Germinal center (tissue), 1 donor: ENCODE data around the gene KCNK18.

Source experiments
- DNase-seq: peaks from one replicate; pipeline ENCODE4 v3.0.0; 2012; ENCODE audit warnings: mixed read lengths, low spot score

Gene KCNK18

DNA sequence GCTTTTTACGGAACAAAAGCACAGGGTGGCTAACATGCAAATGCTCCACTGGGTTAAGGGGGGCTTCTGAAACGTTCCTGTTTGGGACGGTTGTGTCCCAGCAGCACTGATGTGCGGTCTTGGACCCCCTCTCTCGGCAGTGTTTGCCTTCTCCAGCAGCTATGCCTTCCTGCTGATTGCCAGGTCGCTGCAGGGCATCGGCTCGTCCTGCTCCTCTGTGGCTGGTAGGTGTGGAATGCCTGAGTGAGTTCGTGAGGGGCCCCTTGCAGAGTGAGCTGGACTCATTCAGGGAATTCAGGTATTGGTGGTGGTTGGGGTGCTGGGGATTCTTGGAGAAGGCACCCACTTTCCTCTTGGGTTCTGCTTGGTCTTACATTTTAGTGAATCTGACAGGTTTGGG, 56.6 kb downstream of the KCNK18 start:
- no peak for DNase-seq

DNA sequence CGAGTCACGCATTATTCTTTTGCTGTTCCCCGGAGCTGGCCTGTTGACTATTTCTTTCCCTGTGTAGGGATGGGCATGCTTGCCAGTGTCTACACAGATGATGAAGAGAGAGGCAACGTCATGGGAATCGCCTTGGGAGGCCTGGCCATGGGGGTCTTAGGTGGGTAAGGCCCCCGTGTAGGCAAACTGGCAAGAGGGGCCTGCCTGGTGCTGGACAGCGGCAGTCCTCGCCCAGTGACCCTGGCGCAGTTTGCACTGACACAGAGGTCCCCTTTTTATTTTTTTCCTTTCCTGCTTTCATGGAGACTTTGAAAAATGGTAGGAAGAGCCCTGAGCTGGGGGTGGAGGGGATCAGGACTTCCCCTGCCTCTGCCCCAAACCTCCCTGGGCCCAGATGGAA, 57.0 kb downstream of the KCNK18 start:
- no peak for DNase-seq

DNA sequence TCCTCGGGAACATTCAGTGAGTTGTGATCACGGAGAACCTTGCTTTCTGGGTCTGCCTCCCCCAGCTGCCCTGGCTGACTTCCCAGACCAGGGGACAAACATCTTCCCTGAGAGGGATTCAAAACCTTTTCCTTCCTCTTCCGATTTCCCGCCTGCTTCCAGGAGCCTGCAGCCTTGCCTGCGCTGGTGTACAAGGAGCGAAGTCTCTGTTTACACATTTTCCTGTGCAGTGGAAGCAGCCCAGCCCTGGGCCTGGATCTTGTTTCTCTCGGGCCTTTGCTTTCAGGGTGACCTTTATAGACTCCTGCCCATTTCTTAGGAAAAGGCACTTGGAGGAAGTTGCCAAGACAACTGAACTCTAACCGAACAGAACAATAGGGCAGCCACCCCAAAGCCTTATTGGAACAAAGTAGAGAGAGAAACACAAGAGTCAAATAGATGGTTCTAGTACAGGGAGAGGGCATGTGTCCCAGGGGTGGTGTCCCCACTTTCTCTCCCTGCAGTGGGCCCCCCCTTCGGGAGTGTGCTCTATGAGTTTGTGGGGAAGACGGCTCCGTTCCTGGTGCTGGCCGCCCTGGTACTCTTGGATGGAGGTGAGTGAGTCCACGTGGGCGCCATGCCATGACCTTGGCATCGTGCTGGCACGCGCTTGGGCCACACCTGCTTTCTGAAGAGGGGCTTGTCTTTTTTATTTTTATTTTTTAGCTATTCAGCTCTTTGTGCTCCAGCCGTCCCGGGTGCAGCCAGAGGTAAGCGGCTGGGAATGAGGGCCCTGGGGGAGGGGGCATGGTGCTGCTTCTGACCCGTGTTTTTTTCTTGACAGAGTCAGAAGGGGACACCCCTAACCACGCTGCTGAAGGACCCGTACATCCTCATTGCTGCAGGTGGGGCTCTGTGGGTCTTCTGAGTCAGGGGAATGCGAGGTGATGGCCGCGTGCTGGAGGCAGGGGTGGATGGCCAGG, 57.8 kb downstream of the KCNK18 start:
- no peak for DNase-seq

DNA sequence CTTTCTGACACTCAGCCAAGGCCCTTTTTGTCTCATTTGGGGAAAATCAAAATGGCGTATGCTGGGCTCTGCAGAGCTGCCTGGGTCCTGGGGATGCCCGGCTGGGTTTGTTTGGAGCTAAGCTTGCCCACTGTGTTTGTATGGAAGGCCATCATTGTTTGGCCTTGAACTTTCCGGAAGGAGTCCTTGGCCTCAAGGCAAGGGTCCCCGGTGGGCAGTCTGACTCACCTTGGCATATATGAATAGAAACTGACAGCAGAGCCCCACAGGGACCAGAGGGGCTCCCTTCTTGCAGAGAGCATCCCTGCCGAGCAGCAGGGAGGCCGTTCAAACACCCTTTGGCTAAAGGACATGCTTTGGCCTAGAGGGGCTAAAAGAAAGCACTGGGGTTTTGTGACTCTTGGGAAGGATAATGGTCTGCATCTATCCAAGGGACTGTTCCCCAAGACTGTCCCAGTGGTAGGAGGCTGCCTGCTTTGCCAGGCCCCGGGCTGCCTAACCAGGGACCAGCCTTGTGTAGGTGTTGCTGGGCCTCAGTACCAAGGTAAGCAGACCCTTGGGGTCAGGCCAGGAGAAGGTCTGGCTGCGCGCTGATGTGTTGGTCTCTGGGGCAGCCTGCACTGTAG, 58.7 kb downstream of the KCNK18 start:
- DNase-seq, result no peak

DNA sequence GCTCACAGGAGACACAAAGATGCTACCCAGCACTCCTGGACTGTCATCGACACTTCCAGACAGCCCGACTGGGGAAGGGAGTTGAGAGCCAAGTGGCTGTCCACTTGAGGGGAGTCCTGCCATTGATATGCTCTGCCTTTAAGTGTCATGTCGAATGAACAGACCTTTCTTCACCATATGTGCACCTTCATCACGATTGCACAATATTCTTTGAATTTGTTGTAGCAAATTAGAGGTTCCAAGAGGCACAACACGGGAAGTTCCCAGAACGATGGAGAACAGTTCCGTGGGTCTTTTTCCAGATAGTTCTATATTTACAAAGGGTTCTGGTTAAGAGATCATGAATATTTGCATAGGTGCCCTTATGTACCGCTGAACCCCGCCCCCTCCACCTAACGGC, 59.6 kb downstream of the KCNK18 start:
- DNase-seq, result no peak

DNA sequence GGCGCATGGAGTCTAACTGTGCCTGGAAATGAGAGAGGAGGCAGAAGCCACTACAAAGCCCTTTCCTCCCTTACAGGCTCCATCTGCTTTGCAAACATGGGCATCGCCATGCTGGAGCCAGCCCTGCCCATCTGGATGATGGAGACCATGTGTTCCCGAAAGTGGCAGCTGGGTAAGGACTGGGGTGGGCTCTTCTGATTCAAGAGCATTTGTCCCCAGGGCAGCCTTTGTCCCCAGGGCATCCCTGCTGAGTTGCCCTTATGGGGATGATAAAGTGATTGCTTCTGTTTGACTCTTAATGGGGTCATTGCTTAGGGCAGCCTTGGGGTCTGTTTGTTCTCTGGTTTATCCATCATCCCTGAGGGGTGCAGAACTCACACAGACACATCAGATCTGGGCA, 60.4 kb downstream of the KCNK18 start:
- DNase-seq, result no peak

DNA sequence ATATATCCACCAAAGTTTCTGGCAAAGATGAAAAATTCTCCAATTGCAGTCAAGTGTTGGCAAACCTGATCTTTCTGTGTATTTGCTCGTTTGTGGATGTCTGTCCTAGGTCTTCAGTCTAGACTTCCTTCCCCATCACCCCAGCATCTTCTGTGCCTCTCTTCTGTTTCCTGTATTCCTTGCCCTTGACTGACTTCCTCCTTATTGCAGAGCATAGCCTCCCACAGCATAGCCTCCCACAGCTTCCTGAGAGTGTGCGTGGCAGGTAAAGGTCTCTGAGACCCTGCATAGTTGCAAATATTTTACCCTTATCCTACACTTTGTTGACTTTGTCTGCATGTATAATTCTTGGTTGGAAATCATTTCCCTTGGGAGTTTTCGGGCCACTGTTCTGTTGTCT, 62.0 kb downstream of the KCNK18 start:
- no peak for DNase-seq
